K562 (cell line): ENCODE data around the gene SLC28A1.

Experiments used
- BHLHE40 ChIP-seq: IDR thresholded peaks from 2 replicates; pipeline ENCODE4 v1.6.1; 2011; ENCODE audit warnings: low read length, improper control_type of control experiment
- BRF1 ChIP-seq: IDR thresholded peaks from 3 replicates; pipeline ENCODE4 v1.6.1; 2011; ENCODE audit warnings: borderline replicate concordance, mild to moderate bottlenecking; ENCODE audit not compliant: insufficient read length; ENCODE audit errors: extremely low read depth
- CTCF ChIP-seq, 3 experiments: IDR thresholded peaks in 2 of 3; conservative IDR thresholded peaks in 1 of 3; 2 replicates each; pipeline ENCODE4 v1.5.1; 2011 to 2012; ENCODE audit warnings: low read length in 3 of 3, mild to moderate bottlenecking in 3 of 3, control low read depth in 2 of 3, improper control_type of control experiment in 1 of 3, inconsistent platforms in 1 of 3, low read depth in 1 of 3, mixed read lengths in 1 of 3, moderate library complexity in 1 of 3; ENCODE audit not compliant: insufficient read depth in 2 of 3
- DNMT1 ChIP-seq: fragments of 450-650 bp; IDR thresholded peaks from 2 replicates; pipeline ENCODE4 v1.6.1; 2016; ENCODE audit warnings: antibody characterized with exemption, mild to moderate bottlenecking
- DPF2 ChIP-seq: fragments of 450-650 bp; IDR thresholded peaks from 2 replicates; pipeline ENCODE4 v1.6.1; 2016
- E2F4 ChIP-seq: sonication (generic); formaldehyde crosslinking; IDR thresholded peaks from 2 replicates; pipeline ENCODE4 v1.8.0; 2022; ENCODE audit warnings: mild to moderate bottlenecking, low read depth, missing genetic modification reagents
- MAFG ChIP-seq: fragments of 450-650 bp; conservative IDR thresholded peaks from 2 replicates; pipeline ENCODE4 v1.6.1; 2016; ENCODE audit warnings: missing genetic modification characterization, missing compliant biosample characterization
- NCOA4 ChIP-seq: fragments of 450-650 bp; IDR thresholded peaks from 2 replicates; pipeline ENCODE4 v1.6.1; 2018; ENCODE audit warnings: mild to moderate bottlenecking; ENCODE audit not compliant: partially characterized antibody
- ZNF740 ChIP-seq, 3 experiments: fragments of 200-800 bp in 1 of 3; sonication (Bioruptor generic) in 1 of 3; sonication (generic) in 1 of 3; formaldehyde crosslinking in 1 of 3; IDR thresholded peaks; 2 replicates each; pipeline versions ENCODE4 v1.6.1 to v1.8.0; 2016 to 2022; ENCODE audit warnings: mild to moderate bottlenecking in 2 of 3, missing compliant biosample characterization in 2 of 3, missing genetic modification characterization in 2 of 3, missing genetic modification reagents in 1 of 3

GRCh38 chr15:84883916-84884781, at the start of gene SLC28A1:
- TF ChIP-seq CTCF (IDR thresholded peaks at IDR 0.05 in 2 of 3, conservative IDR thresholded peaks at IDR 0.05 in 1 of 3; ENCODE audit: insufficient read depth in 2 of 3, low read depth in 1 of 3, low read length in 3 of 3): no peak
- TF ChIP-seq BRF1: no peak
- TF ChIP-seq MAFG (tag): no peak
- no peak for TF ChIP-seq E2F4 (CRISPR knock-in tag)
- no peak for TF ChIP-seq NCOA4
- no peak for TF ChIP-seq ZNF740 (CRISPR knock-in tag; IDR thresholded peaks at IDR 0.05)
- no peak for TF ChIP-seq ZNF740 (tag; IDR thresholded peaks at IDR 0.05)
- no peak for TF ChIP-seq BHLHE40
- no peak for TF ChIP-seq DPF2
- no peak for TF ChIP-seq DNMT1
